SJCRH30 (cell line): ENCODE measurements around the gene PALMD. TPM values are rescaled to one million over a fixed set of nuclear protein-coding genes. Genes with fewer than 3 reads are reported as not detected.

ENCODE experiments used
- DNase-seq, 2 experiments: peaks; one replicate each; pipeline ENCODE4 v3.0.0-alpha.2; 2015 to 2020
- H3K27ac ChIP-seq: fragments of 250-450 bp; sonication (Bioruptor Pico); 2 replicates; pipeline ENCODE4 v1.5.1; 2020; ENCODE audit warnings: mild to moderate bottlenecking, moderate library complexity
- H3K27me3 ChIP-seq: fragments of 250-450 bp; sonication (Bioruptor Pico); 2 replicates; pipeline ENCODE4 v1.5.1; 2020; ENCODE audit warnings: mild to moderate bottlenecking, moderate library complexity
- H3K36me3 ChIP-seq: fragments of 250-450 bp; sonication (Bioruptor Pico); 2 replicates; pipeline ENCODE4 v1.5.1; 2020; ENCODE audit warnings: mild to moderate bottlenecking, moderate library complexity
- H3K4me1 ChIP-seq: fragments of 250-450 bp; sonication (Bioruptor Pico); 2 replicates; pipeline ENCODE4 v1.5.1; 2020; ENCODE audit warnings: mild to moderate bottlenecking, moderate library complexity
- H3K4me3 ChIP-seq: fragments of 250-450 bp; sonication (Bioruptor Pico); 2 replicates; pipeline ENCODE4 v1.5.1; 2020; ENCODE audit warnings: mild to moderate bottlenecking, moderate library complexity
- H3K9me3 ChIP-seq: fragments of 250-450 bp; sonication (Bioruptor Pico); replicated peaks from 2 replicates; pipeline ENCODE4 v1.5.1; 2020; ENCODE audit warnings: mild to moderate bottlenecking, moderate library complexity
- total RNA-seq: library from RNA; depleted of rRNA; stranded (reverse); fragments of >200 nt; shearing (Covaris generic); gene quantifications from 2 replicates; pipeline ENCODE4 v1.2.3, GENCODE V29; 2014

The PALMD gene
- total RNA-seq, 1 experiment from 2014 or later, result 33.5 TPM

DNA sequence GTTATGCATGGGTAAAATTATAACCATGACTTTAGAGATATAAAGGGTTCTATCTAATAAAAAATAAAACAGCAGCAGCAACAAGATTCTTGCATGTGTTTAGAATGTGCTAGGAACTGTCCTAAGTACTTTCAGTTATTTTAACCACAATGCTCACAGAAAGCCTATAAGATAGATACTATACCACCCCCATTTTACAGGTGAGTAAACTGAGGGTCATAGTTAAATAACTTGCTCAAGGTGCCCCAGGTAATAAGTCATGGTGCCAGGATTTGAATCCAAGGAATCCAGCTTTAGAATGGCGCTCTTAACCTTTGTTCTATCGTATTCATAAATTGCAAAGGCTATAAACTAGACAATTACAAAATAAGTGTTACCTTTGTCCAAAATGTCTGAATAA lies 67.1 kb downstream of the PALMD start:
- Histone ChIP-seq H3K9me3 (no peaks in the 10 kb centered on the region), H3K4me1 (peaks cover 5% of the 10 kb centered on the region), H3K27me3 (no peaks in the 10 kb centered on the region), H3K4me3 (no peak overlapping the region), H3K27ac (no peak overlapping the region), H3K36me3 (no peaks in the 10 kb centered on the region; the same call in 1 of the 2 replicates)
- no peak for DNase-seq

DNA sequence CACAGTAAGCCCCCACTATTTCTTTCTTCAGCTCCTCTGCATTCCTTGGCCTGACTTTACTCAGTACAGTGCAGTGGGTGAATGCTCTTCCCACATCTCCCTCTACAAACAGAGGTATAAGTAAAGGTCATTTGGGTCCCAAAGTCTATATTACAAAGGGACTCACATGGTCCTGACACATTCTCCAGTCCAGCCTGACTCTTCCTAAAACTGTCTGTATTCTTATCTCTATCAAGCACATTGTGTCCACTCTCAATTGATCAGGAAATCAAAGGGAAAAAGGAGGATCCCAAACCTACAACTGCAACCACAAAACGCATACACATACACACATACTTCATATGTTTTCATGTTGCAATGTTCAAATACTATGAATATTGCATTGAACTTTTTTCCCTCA lies 71.1 kb downstream of the PALMD start:
- DNase-seq, result no peak
- H3K9me3 ChIP-seq, result no peaks in the 10 kb centered on the region
- no peak overlapping the region for H3K4me3 ChIP-seq
- no peak overlapping the region for H3K27ac ChIP-seq
- H3K4me1 ChIP-seq, result peaks cover 24% of the 10 kb centered on the region
- no peaks in the 10 kb centered on the region for H3K27me3 ChIP-seq
- no peaks in the 10 kb centered on the region; the same call in 1 of the 2 replicates for H3K36me3 ChIP-seq

DNA sequence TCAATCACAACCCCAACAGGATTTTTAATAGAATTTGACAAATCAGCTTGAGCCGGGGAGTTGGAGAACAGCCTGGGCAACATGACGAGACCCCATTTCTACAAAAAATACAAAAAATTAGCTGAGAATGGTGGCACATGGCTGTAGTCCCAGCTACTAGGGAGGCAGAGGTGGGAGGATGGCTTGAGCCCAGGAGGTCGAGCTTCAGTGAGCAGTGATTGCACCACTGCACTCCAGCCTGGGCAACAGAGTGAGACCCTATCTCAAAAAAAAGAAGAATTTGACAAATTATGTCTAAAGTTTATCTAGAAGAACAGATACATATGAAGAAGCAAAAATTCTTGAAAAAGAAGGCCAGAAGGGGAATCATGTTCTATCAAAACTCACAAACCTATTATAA lies 77.3 kb downstream of the PALMD start:
- Histone ChIP-seq H3K9me3 (no peaks in the 10 kb centered on the region), H3K36me3 (no peaks in the 10 kb centered on the region), H3K27ac (no peak overlapping the region), H3K27me3 (no peaks in the 10 kb centered on the region), H3K4me3 (no peak overlapping the region), H3K4me1 (peaks cover 44% of the 10 kb centered on the region)
- DNase-seq, result no peak

DNA sequence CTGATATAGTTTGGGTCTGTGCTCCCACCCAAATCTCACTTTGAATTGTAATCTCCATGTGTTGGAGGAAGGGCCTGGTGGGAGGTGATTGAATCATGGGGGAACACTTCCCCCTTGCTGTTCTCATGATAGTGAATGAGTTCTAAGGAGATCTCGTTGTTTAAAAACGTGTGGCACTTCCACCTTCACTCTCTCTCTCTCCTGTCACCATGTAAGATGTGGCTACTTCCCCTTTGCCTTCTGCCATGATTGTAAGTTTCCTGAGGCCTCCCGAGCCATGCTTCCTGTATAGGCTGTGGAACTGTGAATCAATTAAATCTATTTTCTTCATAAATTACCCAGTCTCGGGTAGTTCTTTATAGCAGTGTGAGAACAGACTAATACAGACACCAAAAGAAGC lies 80.1 kb downstream of the PALMD start:
- no peak for DNase-seq
- Histone ChIP-seq H3K4me1 (peaks cover 36% of the 10 kb centered on the region), H3K9me3 (no peaks in the 10 kb centered on the region), H3K36me3 (no peaks in the 10 kb centered on the region), H3K27ac (no peak overlapping the region), H3K27me3 (no peaks in the 10 kb centered on the region), H3K4me3 (no peak overlapping the region)

DNA sequence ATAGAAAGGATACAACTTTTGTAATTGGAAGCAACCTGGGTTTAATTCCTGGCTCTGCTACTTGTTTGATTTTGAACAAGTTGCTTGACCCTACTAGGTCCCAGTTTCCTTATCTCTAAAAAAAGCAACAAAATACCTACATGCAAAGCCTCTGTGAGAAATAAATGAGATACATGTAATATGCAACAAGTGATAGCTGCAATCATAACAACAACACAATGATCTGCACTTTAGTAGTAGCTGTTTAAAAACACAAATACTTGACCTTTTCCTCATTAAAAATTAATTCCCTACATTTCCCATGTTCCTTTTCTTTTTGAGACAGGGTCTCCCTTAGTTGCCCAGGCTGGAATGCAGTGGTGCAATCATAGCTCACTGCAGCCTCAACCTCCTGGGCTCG lies 80.5 kb downstream of the PALMD start:
- H3K27ac ChIP-seq, result no peak overlapping the region
- no peak overlapping the region for H3K4me3 ChIP-seq
- H3K9me3 ChIP-seq, result no peaks in the 10 kb centered on the region
- H3K4me1 ChIP-seq, result peaks cover 36% of the 10 kb centered on the region
- no peaks in the 10 kb centered on the region for H3K27me3 ChIP-seq
- DNase-seq, result no peak
- H3K36me3 ChIP-seq, result no peaks in the 10 kb centered on the region

DNA sequence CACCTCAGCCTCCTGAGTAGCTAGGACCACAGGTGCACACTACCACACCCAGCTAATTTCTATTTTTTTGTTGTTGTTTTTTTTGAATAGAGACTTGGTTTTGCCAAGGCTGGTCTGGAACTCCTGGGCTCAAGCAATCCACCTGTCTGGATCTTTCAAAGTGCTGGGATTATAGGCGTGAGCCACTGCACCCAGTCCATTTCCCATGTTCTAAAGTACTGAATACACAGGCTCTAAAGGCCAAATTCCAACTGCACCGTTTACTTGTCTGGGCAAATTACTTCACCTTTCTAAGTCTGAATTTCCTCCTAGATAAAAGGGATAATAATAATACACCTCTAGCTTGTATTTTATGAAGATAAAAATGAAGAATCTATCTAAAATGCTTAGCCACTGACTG lies 80.9 kb downstream of the PALMD start:
- Histone ChIP-seq H3K4me3 (no peak overlapping the region), H3K9me3 (no peaks in the 10 kb centered on the region), H3K27me3 (no peaks in the 10 kb centered on the region), H3K27ac (peak overlapping the region; percentile 59; the same call in 1 of the 2 replicates), H3K36me3 (no peaks in the 10 kb centered on the region), H3K4me1 (peaks cover 36% of the 10 kb centered on the region)
- DNase-seq, result peak; percentile 27 to 67

DNA sequence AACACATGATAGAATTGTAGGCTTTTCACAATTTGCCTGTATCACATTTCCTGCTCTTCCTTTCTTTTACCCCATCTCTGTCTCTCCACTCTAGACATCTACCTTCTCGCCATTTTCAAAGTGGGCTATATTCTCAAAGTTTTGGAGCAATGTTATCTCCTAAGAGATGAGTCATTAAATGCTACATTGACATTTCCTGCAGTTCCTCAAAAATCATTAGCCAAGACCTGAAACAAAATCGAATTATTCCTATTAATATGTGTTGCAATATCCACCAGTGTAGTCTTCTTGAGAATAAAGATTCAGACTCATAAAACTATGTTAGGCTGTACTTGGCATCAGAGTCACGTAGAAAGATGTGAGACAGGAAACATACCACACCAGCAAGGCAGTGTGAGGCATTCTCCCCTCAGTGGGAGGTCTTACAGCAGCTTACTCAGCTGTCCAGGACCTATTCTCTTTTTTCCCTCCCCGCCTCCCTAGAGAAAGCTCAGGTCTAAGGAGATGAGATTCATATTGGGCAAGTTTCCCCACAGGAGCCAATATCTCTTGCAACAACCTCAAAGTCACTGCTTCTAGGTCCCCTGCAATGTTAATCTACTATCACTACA lies 81.8 kb downstream of the PALMD start:
- peak overlapping the region; percentile 59 for H3K27ac ChIP-seq
- no peaks in the 10 kb centered on the region for H3K9me3 ChIP-seq
- no peaks in the 10 kb centered on the region for H3K36me3 ChIP-seq
- H3K4me3 ChIP-seq, result peak overlapping the region; percentile 1; the same call in 1 of the 2 replicates
- peak; percentile 84 to 91 for DNase-seq
- H3K27me3 ChIP-seq, result no peaks in the 10 kb centered on the region
- H3K4me1 ChIP-seq, result peaks cover 36% of the 10 kb centered on the region

DNA sequence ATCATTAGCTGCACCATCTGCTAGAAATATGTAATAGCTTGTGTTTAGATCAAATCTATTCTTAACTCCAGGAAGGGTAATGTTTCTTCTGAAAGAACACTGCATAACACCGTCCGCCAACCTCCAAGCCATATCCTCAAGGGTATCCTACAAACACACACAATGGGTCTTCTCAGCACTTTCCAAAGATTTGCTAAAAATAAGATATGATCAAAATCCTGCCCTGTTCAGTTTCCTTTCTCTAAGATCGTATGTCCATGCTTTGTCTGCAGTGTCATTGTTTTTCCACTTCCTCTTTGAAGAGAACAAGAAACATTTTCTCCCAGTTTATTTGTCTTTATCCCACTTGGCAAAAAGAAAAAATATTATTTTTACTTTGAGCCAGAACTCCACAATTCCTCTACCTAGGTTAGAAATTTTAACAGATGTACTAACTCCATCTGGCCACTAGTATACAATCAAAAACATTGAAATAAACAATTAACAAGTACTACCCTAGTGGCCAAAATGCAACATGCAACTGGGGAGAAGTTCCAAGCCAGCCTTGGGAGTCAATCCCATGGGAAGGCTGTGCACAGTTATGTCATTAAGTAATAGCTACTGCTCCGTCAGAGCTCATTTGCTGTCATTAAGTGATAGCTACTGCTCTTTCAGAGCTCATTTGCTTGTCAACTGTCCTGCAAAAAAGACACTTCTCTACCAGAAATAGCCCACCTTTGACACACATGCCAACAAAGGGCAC lies 82.8 kb downstream of the PALMD start:
- Histone ChIP-seq H3K9me3 (no peaks in the 10 kb centered on the region), H3K4me1 (peaks cover 35% of the 10 kb centered on the region), H3K4me3 (no peak overlapping the region), H3K27ac (peak overlapping the region; percentile 59), H3K36me3 (no peaks in the 10 kb centered on the region), H3K27me3 (no peaks in the 10 kb centered on the region)
- DNase-seq, result peak in 1 of 2 experiments; percentile 48

DNA sequence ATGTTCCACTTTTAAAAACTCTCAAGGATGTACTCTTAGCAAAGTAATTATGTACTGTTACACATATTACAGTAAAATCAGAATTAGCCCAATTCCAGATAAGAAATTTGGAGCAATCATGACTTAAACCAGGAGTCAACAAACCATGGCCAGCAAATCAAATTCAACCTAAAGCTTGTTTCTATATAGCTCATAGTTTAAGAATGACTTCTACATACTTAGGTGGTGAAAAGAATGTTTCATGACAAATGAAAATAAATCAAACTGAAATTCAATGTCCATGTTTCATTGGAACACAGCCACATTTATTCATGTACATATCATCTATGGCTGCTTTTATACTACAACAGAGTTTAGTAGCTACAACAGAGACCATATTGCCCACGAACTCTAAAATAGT lies 85.5 kb downstream of the PALMD start:
- Histone ChIP-seq H3K4me1 (peaks cover 28% of the 10 kb centered on the region), H3K4me3 (no peak overlapping the region), H3K9me3 (no peaks in the 10 kb centered on the region), H3K36me3 (no peaks in the 10 kb centered on the region), H3K27ac (no peak overlapping the region), H3K27me3 (no peaks in the 10 kb centered on the region)
- DNase-seq, result no peak

DNA sequence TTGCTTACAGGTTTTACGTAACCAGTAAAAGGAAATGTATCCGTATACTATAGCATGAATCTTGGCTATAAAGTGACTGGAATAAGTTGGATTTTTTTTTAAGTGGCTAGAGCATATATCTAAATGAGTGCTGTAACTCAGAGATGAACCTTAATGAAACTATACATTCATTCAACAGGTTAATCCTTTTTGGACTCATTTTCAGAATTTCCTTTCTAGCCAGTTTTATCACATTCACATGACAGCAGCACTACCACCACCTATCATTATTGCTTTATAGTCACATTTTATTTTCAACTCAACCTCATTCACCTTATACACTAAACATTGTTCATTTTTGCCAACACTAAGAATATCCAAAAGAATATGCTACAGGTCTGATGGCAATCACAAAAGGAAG lies 89.9 kb downstream of the PALMD start:
- Histone ChIP-seq H3K9me3 (no peaks in the 10 kb centered on the region), H3K27ac (no peak overlapping the region), H3K36me3 (no peaks in the 10 kb centered on the region), H3K4me3 (no peak overlapping the region), H3K4me1 (peaks cover 2% of the 10 kb centered on the region; the same call in 1 of the 2 replicates), H3K27me3 (no peaks in the 10 kb centered on the region)
- no peak for DNase-seq

DNA sequence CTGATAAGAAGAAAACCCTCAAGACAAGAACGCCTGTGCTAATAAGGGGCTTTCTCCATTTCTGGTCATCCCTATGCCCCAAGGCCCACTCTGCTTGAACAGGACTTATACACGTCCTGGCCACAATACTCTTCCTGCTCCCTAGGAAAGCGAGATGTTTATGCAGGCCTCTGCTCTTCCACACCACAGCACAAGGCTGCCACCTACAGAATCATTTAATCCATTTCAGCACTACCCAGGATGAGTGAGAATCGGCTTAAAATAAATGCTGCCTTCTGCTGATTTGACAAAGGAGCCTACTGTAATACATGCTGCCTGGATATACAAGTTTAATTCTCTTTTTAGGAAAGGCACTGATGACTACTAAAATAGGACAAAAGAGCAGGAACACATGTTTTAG lies 91.1 kb downstream of the PALMD start:
- Histone ChIP-seq H3K36me3 (no peaks in the 10 kb centered on the region), H3K4me3 (no peak overlapping the region), H3K27me3 (no peaks in the 10 kb centered on the region), H3K4me1 (peaks cover 2% of the 10 kb centered on the region; the same call in 1 of the 2 replicates), H3K9me3 (no peaks in the 10 kb centered on the region), H3K27ac (no peak overlapping the region)
- DNase-seq, result peak; percentile 64 to 87

DNA sequence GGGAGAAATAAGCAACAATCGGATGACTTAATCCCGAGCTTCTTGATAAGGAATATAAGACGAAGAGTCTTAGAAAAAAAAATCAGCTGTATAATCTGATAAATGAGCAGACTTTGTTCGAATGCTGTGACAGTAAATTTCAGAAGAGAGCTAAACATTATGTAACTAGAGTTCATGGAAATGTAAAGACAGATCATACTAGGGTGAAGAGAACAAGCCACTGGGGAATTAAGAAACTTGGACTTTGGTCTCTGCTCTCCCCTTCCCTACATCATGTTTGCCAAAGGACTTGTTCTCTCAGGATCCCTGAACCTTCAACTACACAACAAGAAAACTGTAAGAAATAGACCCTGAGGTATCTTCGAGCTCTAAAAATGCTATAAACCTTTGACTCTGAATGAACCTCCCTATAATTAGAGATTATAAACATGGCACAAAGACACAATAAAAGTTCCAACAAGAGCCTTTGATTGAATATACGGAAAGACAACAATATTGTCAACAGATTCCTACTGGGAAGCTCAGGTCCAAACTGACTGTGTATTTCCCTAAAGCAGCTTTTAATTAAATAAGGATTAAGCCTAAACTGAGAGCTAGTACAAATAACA lies 93.0 kb downstream of the PALMD start:
- Histone ChIP-seq H3K4me3 (no peak overlapping the region), H3K36me3 (no peaks in the 10 kb centered on the region)

DNA sequence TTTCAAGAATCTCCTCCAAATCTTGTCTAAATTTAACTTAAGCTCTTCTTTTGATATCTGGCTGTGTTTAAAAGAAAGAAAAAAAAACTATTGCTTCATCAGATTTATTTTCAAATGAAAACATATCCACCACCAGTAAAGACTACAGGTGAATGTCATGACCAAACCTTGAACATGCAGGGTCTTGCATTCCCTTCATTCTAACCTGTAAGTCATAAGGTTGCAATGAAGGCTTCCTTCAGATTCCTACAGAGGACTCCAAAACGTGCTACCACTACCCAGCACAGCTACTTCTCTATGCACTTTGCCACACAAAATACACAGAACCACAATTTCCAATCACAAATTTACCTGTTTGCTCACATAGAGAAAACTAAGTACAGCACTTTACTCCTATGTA lies 94.2 kb downstream of the PALMD start:
- Histone ChIP-seq H3K27me3 (no peaks in the 10 kb centered on the region), H3K27ac (no peak overlapping the region), H3K36me3 (no peaks in the 10 kb centered on the region), H3K9me3 (no peaks in the 10 kb centered on the region), H3K4me3 (no peak overlapping the region), H3K4me1 (peaks cover 2% of the 10 kb centered on the region; the same call in 1 of the 2 replicates)
- no peak for DNase-seq

More for the DNA sequence above, 93.0 kb downstream of the PALMD start:
- H3K9me3 ChIP-seq, result no peaks in the 10 kb centered on the region
- no peaks in the 10 kb centered on the region for H3K27me3 ChIP-seq
- H3K4me1 ChIP-seq, result peaks cover 2% of the 10 kb centered on the region; the same call in 1 of the 2 replicates
- no peak overlapping the region for H3K27ac ChIP-seq
- DNase-seq, result no peak
